ENCODE measurements around the gene CNTN2.

CNTN2 gene

GRCh38 chr1:205057808-205058575 is 15.0 kb downstream of the CNTN2 start:
- no peak for DNase-seq

- no peak for DNase-seq
Measured at GRCh38 chr1:205058853-205059252, 15.8 kb downstream of the CNTN2 start.

DNA sequence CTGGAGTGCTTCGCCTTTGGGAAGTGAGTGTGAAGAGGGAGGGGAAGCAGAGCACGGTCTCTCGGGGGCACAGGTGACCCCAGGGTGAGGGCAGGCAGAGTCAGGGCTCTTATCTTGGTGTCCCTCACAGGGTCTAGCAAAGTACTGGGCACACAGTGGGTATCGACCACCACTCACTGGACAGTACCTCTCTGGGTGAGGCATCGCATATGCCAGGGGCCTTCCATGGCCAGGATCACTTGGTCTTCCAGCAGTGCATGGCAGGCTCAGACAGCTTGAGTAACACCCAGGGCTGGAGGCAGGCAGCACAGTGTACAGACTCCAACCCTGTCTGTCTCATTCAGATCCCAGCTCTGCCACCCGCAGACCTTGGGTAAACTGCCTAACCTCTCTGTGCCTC is 16.6 kb downstream of the CNTN2 start:
- no peak for DNase-seq

- no peak for DNase-seq
Measured at GRCh38 chr1:205060746-205061145, 17.7 kb downstream of the CNTN2 start.

DNA sequence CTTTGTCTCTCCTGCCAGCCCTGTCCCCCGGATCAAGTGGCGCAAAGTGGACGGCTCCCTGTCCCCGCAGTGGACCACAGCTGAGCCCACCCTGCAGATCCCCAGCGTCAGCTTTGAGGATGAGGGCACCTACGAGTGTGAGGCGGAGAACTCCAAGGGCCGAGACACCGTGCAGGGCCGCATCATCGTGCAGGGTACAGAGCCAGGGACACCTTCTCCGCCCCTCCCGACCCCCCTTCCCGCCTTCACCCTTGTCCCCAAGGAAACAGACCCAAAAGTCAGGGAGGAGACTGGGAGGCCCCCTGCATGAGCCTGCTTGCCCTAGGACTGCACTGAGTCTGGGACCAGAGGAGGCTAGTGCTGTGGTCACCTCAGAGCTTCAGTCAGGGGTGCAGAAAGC is 18.2 kb downstream of the CNTN2 start:
- DNase-seq: no peak

DNA sequence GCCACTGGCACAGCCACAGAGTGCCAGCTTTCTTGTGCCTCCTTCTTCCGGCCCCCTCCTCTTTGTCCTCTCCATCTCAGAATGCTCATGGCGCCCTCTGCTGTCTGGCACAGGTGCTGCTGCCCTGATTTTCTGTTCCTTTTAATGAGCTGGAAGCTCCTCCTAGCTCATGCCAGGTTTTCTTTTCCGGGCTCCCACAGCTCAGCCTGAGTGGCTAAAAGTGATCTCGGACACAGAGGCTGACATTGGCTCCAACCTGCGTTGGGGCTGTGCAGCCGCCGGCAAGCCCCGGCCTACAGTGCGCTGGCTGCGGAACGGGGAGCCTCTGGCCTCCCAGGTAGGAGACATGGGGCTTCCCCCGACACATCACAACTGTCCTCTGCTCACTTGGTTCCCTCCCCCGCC is 18.7 kb downstream of the CNTN2 start:
- DNase-seq: peak; percentile 62

- DNase-seq: no peak
Measured at GRCh38 chr1:205062319-205062718, 19.3 kb downstream of the CNTN2 start.

- no peak for DNase-seq
Measured at GRCh38 chr1:205062895-205063294, 19.9 kb downstream of the CNTN2 start.

DNA sequence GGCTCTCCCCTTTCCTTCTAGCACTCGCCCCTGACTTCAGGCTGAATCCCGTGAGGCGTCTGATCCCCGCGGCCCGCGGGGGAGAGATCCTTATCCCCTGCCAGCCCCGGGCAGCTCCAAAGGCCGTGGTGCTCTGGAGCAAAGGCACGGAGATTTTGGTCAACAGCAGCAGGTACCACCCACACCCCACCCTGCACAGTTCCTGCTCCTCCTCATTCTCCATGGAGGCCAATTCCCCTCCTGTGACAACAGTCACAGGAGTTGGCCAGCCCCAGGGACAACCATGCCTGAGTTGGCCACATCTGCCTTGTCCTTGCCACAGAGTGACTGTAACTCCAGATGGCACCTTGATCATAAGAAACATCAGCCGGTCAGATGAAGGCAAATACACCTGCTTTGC is 21.3 kb downstream of the CNTN2 start:
- no peak for DNase-seq

DNA sequence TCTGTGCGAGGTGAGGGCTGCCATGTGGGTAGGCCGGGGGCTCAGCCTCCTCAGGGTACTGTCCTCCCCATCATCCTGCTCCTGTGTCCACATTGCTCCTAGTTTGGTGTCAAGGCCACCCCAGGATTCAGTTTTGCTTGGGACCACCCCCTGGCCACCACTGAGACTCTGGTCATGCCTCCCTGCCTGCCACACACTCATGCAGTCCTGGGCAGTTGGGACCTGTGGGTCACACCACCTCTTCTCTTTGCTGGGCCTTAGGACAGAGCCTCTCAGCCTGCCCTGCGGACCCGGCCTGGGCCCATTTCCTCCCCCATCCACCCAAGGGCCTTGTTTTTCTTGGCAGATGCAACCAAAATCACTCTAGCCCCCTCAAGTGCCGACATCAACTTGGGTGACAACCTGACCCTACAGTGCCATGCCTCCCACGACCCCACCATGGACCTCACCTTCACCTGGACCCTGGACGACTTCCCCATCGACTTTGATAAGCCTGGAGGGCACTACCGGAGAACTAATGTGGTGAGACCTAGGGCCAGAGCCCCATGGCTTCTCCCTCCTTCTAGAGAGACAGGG is 21.8 kb downstream of the CNTN2 start:
- DNase-seq: no peak

- DNase-seq: no peak
Measured at GRCh38 chr1:205065666-205066065, 22.7 kb downstream of the CNTN2 start.

GRCh38 chr1:205066141-205066818 is 23.3 kb downstream of the CNTN2 start:
- DNase-seq: no peak

- no peak for DNase-seq
Measured at GRCh38 chr1:205067031-205067430, 24.0 kb downstream of the CNTN2 start.

- no peak for DNase-seq
Measured at GRCh38 chr1:205068001-205068400, 25.0 kb downstream of the CNTN2 start.

- DNase-seq: no peak
Measured at GRCh38 chr1:205068457-205069040, 25.5 kb downstream of the CNTN2 start.

- DNase-seq: no peak
Measured at GRCh38 chr1:205069371-205070125, 26.5 kb downstream of the CNTN2 start.

DNA sequence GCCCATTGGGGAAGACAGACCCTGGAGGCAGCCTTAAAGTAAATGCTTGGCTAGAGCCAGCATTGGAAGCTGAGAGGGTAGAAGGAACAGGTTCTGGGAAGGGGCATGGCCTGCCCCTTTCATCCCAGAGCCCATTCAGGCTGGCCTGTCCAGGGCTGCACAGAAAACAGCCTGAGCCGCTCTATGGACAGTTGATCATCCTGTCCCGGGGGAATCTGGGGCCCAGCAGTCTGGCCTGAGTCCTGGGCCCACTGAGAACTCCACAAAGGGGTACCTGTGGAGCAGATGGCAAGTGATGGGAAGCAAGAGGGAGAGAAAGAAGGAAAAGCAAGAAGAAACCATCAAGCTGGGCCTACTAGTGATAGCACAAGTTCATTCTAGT is 28.0 kb downstream of the CNTN2 start:
- no peak for DNase-seq

- DNase-seq: no peak
Measured at GRCh38 chr1:205071801-205072200, 28.8 kb downstream of the CNTN2 start.

DNA sequence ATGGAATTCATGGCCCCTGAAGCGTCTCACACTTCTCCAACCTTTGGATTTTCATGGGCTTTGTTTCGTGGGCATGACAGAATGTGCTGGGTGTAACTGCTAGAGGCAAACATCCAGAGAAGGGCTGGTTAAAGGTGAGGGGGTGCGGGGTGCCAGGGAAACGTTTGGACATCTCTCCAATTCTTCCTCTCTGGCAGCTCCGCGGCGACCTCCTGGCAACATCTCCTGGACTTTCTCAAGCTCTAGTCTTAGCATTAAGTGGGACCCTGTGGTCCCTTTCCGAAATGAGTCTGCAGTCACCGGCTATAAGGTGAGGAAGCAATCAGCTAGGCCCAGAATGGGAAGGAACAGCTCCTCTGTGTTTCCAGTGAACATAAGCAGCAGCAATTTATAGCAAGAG is 29.3 kb downstream of the CNTN2 start:
- no peak for DNase-seq

- no peak for DNase-seq
Measured at GRCh38 chr1:205072881-205073280, 29.9 kb downstream of the CNTN2 start.

- DNase-seq: no peak
Measured at GRCh38 chr1:205073511-205073910, 30.5 kb downstream of the CNTN2 start.

- no peak for DNase-seq
Measured at GRCh38 chr1:205074084-205074483, 31.1 kb downstream of the CNTN2 start.

DNA sequence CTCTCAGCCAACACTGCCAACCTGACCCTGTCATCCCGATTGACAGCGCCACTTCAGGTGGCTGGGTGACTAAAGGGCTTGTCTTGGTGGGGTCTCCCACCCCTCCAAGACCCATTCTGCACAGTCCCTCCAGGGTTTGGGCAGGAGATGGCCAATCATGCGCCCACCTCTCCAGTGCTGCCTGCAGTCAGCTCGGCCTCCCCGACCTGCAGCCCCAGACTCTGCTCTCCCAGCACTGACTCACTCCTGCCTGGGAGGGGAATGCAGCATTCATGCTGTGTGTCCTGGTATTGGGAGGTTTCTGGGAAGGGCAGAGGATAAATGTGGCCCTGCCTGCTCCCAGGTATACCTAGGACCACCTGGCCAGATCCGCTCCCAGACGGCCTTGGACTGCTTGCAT is 31.5 kb downstream of the CNTN2 start:
- DNase-seq: no peak
